ENCODE data around the gene BTN2A1. TPM values are rescaled to one million over a fixed set of nuclear protein-coding genes. Genes with fewer than 3 reads are reported as not detected.

The BTN2A1 gene
- total RNA-seq, 1 experiment from 2014 or later: 13.1 TPM

DNA sequence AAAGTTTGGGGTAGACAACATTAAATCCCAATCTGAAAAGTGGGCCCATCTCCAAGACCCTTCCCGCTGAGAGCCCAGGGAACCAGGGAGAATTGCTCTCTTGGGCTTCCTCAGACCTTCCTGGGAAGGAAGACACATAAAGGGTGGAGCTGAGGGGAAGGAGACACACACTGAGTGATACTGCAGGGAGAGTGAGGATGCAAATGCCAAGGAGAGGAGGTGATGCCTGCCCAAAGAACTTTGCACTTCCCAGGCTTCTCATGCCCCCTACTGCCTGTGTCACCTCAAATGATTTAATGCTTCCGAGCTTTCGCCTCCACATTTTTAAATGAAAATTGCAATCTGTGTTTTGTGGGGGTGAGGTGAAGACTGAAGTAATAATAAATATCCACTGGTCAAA, 7.5 kb upstream of the BTN2A1 start:
- intact Hi-C loops (cut with micrococcal nuclease): no loop called here
- H3K4me2 ChIP-seq (ENCODE audit: low read length): no peak overlapping the region
- no peak overlapping the region for H2AFZ ChIP-seq (ENCODE audit: low read length)
- H3K36me3 ChIP-seq (ENCODE audit: low read depth, low read length): no peaks in the 10 kb centered on the region
- CTCF ChIA-PET: no interaction called here
- no peaks in the 10 kb centered on the region for H3K9me2 ChIP-seq (replicated peaks; ENCODE audit: low read length)
- H3K27ac ChIP-seq (ENCODE audit: low read length): no peak overlapping the region
- TF ChIP-seq EZH2phosphoT487 (IDR thresholded peaks at IDR 0.05; ENCODE audit: borderline replicate concordance, low read length): no peak
- TF ChIP-seq CTCF (conservative IDR thresholded peaks at IDR 0.05; ENCODE audit: low read depth, low read length): no peak
- POLR2A ChIA-PET (ENCODE audit: unreplicated experiment): no interaction called here
- H3K9ac ChIP-seq (ENCODE audit: low read length): no peak overlapping the region
- H3K4me1 ChIP-seq (ENCODE audit: insufficient read depth, low read length): no peaks in the 10 kb centered on the region
- no peaks in the 10 kb centered on the region for H3K27me3 ChIP-seq (ENCODE audit: low read length)
- H3F3A ChIP-seq (ENCODE audit: low read length, unreplicated experiment): no peaks in the 10 kb centered on the region
- no peaks in the 10 kb centered on the region for H3K79me2 ChIP-seq (ENCODE audit: low read length)
- no peak overlapping the region for H3K4me3 ChIP-seq (ENCODE audit: low read length)
- no peak for ATAC-seq
- H3K9me3 ChIP-seq (ENCODE audit: low read length): no peaks in the 10 kb centered on the region
- no TSS peak for BruUV-seq (replicated peaks)
- no peak for DNase-seq
- H4K20me1 ChIP-seq (ENCODE audit: low read length): no peaks in the 10 kb centered on the region

DNA sequence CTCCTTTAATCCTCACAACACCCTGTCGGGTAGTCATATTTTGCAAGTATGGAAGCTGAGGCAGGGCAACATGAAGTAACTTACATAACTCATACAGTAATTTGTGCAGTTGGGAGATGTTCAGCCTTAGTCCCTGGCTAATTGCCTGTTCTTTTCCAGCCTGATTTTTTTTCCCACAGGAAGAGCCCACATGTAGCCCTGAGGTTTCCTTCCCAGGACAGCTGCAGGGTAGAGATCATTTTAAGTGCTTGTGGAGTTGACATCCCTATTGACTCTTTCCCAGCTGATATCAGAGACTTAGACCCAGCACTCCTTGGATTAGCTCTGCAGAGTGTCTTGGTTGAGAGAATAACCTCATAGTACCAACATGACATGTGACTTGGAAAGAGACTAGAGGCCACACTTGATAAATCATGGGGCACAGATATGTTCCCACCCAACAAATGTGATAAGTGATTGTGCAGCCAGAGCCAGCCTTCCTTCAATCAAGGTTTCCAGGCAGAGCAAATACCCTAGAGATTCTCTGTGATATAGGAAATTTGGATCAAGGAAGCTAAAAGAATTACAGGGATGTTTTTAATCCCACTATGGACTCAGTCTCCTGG, 5.0 kb upstream of the BTN2A1 start:
- ChIA-PET CTCF (no interaction called here), POLR2A (ENCODE audit: unreplicated experiment) (no interaction called here)
- H3K9ac ChIP-seq (ENCODE audit: low read length): no peak overlapping the region
- no peak overlapping the region for H3K4me2 ChIP-seq (ENCODE audit: low read length)
- H3K9me3 ChIP-seq (ENCODE audit: low read length): no peaks in the 10 kb centered on the region
- no peaks in the 10 kb centered on the region for H3F3A ChIP-seq (ENCODE audit: low read length, unreplicated experiment)
- no peak for ATAC-seq
- H2AFZ ChIP-seq (ENCODE audit: low read length): no peak overlapping the region
- H3K27me3 ChIP-seq (ENCODE audit: low read length): no peaks in the 10 kb centered on the region
- no peaks in the 10 kb centered on the region for H3K79me2 ChIP-seq (ENCODE audit: low read length)
- no peaks in the 10 kb centered on the region for H3K36me3 ChIP-seq (ENCODE audit: low read depth, low read length)
- H3K27ac ChIP-seq (ENCODE audit: low read length): no peak overlapping the region
- no peak overlapping the region for H3K4me3 ChIP-seq (ENCODE audit: low read length)
- peaks cover 7% of the 10 kb centered on the region; the same call in 1 of the 2 replicates for H3K4me1 ChIP-seq (ENCODE audit: insufficient read depth, low read length)
- DNase-seq: no peak
- H4K20me1 ChIP-seq (ENCODE audit: low read length): no peaks in the 10 kb centered on the region
- intact Hi-C loops (cut with micrococcal nuclease): no loop called here
- no peak for TF ChIP-seq EZH2phosphoT487 (IDR thresholded peaks at IDR 0.05; ENCODE audit: borderline replicate concordance, low read length)
- TF ChIP-seq CTCF (conservative IDR thresholded peaks at IDR 0.05; ENCODE audit: low read depth, low read length): no peak
- no peak for TF ChIP-seq EZH2 (IDR thresholded peaks at IDR 0.05; ENCODE audit: low read length, unreplicated experiment)
- BruUV-seq (replicated peaks): TSS peak; percentile 19
- no peaks in the 10 kb centered on the region for H3K9me2 ChIP-seq (replicated peaks; ENCODE audit: low read length)

GRCh38 chr6:26454631-26455030, 3.1 kb upstream of the BTN2A1 start:
- ChIA-PET POLR2A (ENCODE audit: unreplicated experiment) (no interaction called here), CTCF (no interaction called here)
- Histone ChIP-seq H3F3A (ENCODE audit: low read length, unreplicated experiment) (no peaks in the 10 kb centered on the region), H3K9me2 (replicated peaks; ENCODE audit: low read length) (no peaks in the 10 kb centered on the region), H3K4me1 (ENCODE audit: insufficient read depth, low read length) (peaks cover 13% of the 10 kb centered on the region), H3K4me3 (ENCODE audit: low read length) (no peak overlapping the region), H3K36me3 (ENCODE audit: low read depth, low read length) (peaks cover 3% of the 10 kb centered on the region; the same call in 1 of the 2 replicates), H3K27me3 (ENCODE audit: low read length) (no peaks in the 10 kb centered on the region), H3K79me2 (ENCODE audit: low read length) (peaks cover 19% of the 10 kb centered on the region), H3K9ac (ENCODE audit: low read length) (no peak overlapping the region), H2AFZ (ENCODE audit: low read length) (no peak overlapping the region), H3K9me3 (ENCODE audit: low read length) (no peaks in the 10 kb centered on the region), H4K20me1 (ENCODE audit: low read length) (no peaks in the 10 kb centered on the region), H3K4me2 (ENCODE audit: low read length) (no peak overlapping the region), H3K27ac (ENCODE audit: low read length) (no peak overlapping the region)
- TF ChIP-seq CTCF (conservative IDR thresholded peaks at IDR 0.05; ENCODE audit: low read depth, low read length) (no peak), EZH2 (IDR thresholded peaks at IDR 0.05; ENCODE audit: low read length, unreplicated experiment) (no peak), EZH2phosphoT487 (IDR thresholded peaks at IDR 0.05; ENCODE audit: borderline replicate concordance, low read length) (no peak)
- no TSS peak for BruUV-seq (replicated peaks)
- DNase-seq (no peak), ATAC-seq (no peak)
- intact Hi-C loops (cut with micrococcal nuclease): no loop called here
